CD4-positive, alpha-beta T cell (primary cell): ENCODE data around the gene DEFB127. TPM values are rescaled to one million over a fixed set of nuclear protein-coding genes. Genes with fewer than 3 reads are reported as not detected.
"Not testable (repeated sequence)": the region's sequence is repeated elsewhere in the genome, so short reads cannot be mapped to it uniquely, and the experiment has no call there.

Experiments used
- ATAC-seq: fragments of 200-7000 bp; cut with Tn5 transposase; one replicate; pipeline ENCODE4 v1.10.0; 2022; ENCODE audit warnings: mild to moderate bottlenecking; ENCODE audit not compliant: poor library complexity
- CTCF ChIA-PET: fragments of 350-600 bp; sonication (Branson Sonifier 250); formaldehyde crosslinking; loops from one replicate; lab custom pipeline; 2021; ENCODE audit warnings: antibody characterized with exemption, inconsistent platforms; lab: Charles Lee
- POLR2A ChIA-PET: fragments of 350-600 bp; sonication (Branson Sonifier 250); formaldehyde crosslinking; loops from one replicate; lab custom pipeline; 2021; ENCODE audit warnings: antibody characterized with exemption, inconsistent platforms; lab: Charles Lee
- DNase-seq, 14 experiments: peaks; one replicate each; pipeline ENCODE4 v3.0.0-alpha.2; 2013 to 2020; ENCODE audit warnings: mixed read lengths in 2 of 14
- H3K27ac ChIP-seq, 2 donors: one replicate each; pipeline versions ENCODE4 v1.5.1 to v1.7.0; 2013; ENCODE audit warnings: low read length in 2 of 2, low read depth in 1 of 2, mild to moderate bottlenecking in 1 of 2
- H3K27me3 ChIP-seq, 2 experiments: 1 replicate in 1 of 2; 2 replicates in 1 of 2; pipeline versions ENCODE4 v1.6.1 to v1.7.0; 2013; ENCODE audit warnings: low read length in 2 of 2, control low read depth in 1 of 2, mild to moderate bottlenecking in 1 of 2, moderate library complexity in 1 of 2; ENCODE audit not compliant: insufficient read depth in 2 of 2, control insufficient read depth in 1 of 2
- H3K36me3 ChIP-seq: one replicate; pipeline ENCODE4 v1.6.1; 2013; ENCODE audit warnings: low read length, control low read depth; ENCODE audit not compliant: insufficient read depth
- H3K4me1 ChIP-seq: one replicate; pipeline ENCODE4 v1.6.1; 2013; ENCODE audit warnings: low read length, control low read depth; ENCODE audit not compliant: insufficient read depth
- H3K4me3 ChIP-seq: one replicate; pipeline ENCODE4 v1.5.1; 2013; ENCODE audit warnings: mild to moderate bottlenecking, low read length, moderate library complexity
- H3K9me3 ChIP-seq, 2 experiments: 1 replicate in 1 of 2; 2 replicates in 1 of 2; pipeline versions ENCODE4 v1.6.1 to v1.7.0; 2013; ENCODE audit warnings: low read length in 2 of 2, mild to moderate bottlenecking in 2 of 2, control low read depth in 1 of 2, moderate library complexity in 1 of 2; ENCODE audit not compliant: control insufficient read depth in 1 of 2, insufficient read depth in 1 of 2
- H3K27ac Mint-ChIP-seq: one replicate; pipeline ENCODE4 v1.8.0; 2020; ENCODE audit warnings: mixed read lengths
- H3K27me3 Mint-ChIP-seq: one replicate; pipeline ENCODE4 v1.8.0; 2021; ENCODE audit warnings: mixed read lengths
- H3K36me3 Mint-ChIP-seq: one replicate; pipeline ENCODE4 v1.8.0; 2021; ENCODE audit warnings: low read depth, mixed read lengths
- H3K4me1 Mint-ChIP-seq: one replicate; pipeline ENCODE4 v1.8.0; 2021; ENCODE audit warnings: low read depth, mixed read lengths
- H3K4me3 Mint-ChIP-seq: one replicate; pipeline ENCODE4 v1.8.0; 2020; ENCODE audit warnings: mild to moderate bottlenecking, mixed read lengths
- H3K9me3 Mint-ChIP-seq: one replicate; pipeline ENCODE4 v1.8.0; 2020; ENCODE audit warnings: mixed read lengths
- CTCF ChIP-seq: fragments of 200-600 bp; IDR thresholded peaks from one replicate; pipeline ENCODE4 v1.8.0; 2022; ENCODE audit warnings: antibody characterized with exemption, mild to moderate bottlenecking
- intact Hi-C, 2 experiments: fragments of 100-400 bp; cut with DNase I in 1 of 2; cut with micrococcal nuclease in 1 of 2; formaldehyde crosslinking; loops; one replicate each; pipeline versions ENCODE4 v1.15.1 to v1.9.0; 2023 to 2025; cut with DNase I, micrococcal nuclease
- polyA plus RNA-seq, 2 donors: library from polyadenylated mRNA; unstranded; fragments of 120-200 nt; gene quantifications; one replicate each; pipeline ENCODE4 v1.2.1, GENCODE V29; 2013
- total RNA-seq, 174 experiments: library from RNA in 2 of 174; stranded (reverse) in 2 of 174; gene quantifications; one replicate each; pipeline ENCODE4 v1.2.3 and lab custom pipeline; 2021 to 2026

Gene DEFB127
- total RNA-seq: not detected
- polyA plus RNA-seq (2013, experiment 1 of 2): not detected
- not detected for polyA plus RNA-seq (2013, experiment 2 of 2)
- 0 to 0.18 (median 0) reads per million in 172 experiments for total RNA-seq (lab: John Stamatoyannopoulos, UW)

GRCh38 chr20:157154-157553 lies at the start of gene DEFB127:
TSS of gene DEFB127 (plus strand) at chr20:157454. CDS start at chr20:157545, 91 bp downstream.
- H3K4me3 ChIP-seq: no peak within 1 kb of the TSS
- no peak for DNase-seq
- no peak within 1 kb of the TSS for H3K27ac ChIP-seq
- POLR2A ChIA-PET: no interaction called here
- intact Hi-C loops: no loop called here
- H3K36me3 Mint-ChIP-seq: no peaks in the 10 kb centered on the region
- H3K9me3 Mint-ChIP-seq: no peaks in the 10 kb centered on the region
- H3K4me1 ChIP-seq: no peaks in the 10 kb centered on the region
- no peaks in the 10 kb centered on the region for H3K36me3 ChIP-seq
- no peak for ATAC-seq
- no peak within 1 kb of the TSS for H3K4me3 Mint-ChIP-seq
- H3K9me3 ChIP-seq: no peaks in the 10 kb centered on the region
- no peak for TF ChIP-seq CTCF
- no peaks in the 10 kb centered on the region for H3K4me1 Mint-ChIP-seq
- peaks cover 62% of the 10 kb centered on the region for H3K27me3 Mint-ChIP-seq
- peaks cover 5 to 24% of the 10 kb centered on the region in 2 experiments for H3K27me3 ChIP-seq
- CTCF ChIA-PET: no interaction called here
- no peak within 1 kb of the TSS for H3K27ac Mint-ChIP-seq

- H3K36me3 ChIP-seq: no peaks in the 10 kb centered on the region
These were observed 44.9 kb upstream of the DEFB127 start for GRCh38 chr20:112396-112795.

GRCh38 chr20:117518-117917 lies 39.7 kb upstream of the DEFB127 start:
- ATAC-seq (no peak), DNase-seq (no peak)
- H3K4me3 ChIP-seq: no peak overlapping the region
- H3K27ac ChIP-seq: no peak overlapping the region
- H3K4me3 Mint-ChIP-seq: no peak overlapping the region
- intact Hi-C loops: no loop called here
- H3K36me3 Mint-ChIP-seq: no peaks in the 10 kb centered on the region
- ChIA-PET POLR2A (no interaction called here), CTCF (no interaction called here)
- H3K9me3 Mint-ChIP-seq: peaks cover 8% of the 10 kb centered on the region
- H3K4me1 Mint-ChIP-seq: no peaks in the 10 kb centered on the region
- H3K9me3 ChIP-seq: peaks cover 14 to 17% of the 10 kb centered on the region in 2 experiments
- no peak for TF ChIP-seq CTCF
- peaks cover 68% of the 10 kb centered on the region for H3K27me3 Mint-ChIP-seq
- H3K36me3 ChIP-seq: no peaks in the 10 kb centered on the region
- H3K4me1 ChIP-seq: no peaks in the 10 kb centered on the region
- no peak overlapping the region for H3K27ac Mint-ChIP-seq
- H3K27me3 ChIP-seq: peaks cover 26 to 55% of the 10 kb centered on the region in 2 experiments

More at GRCh38 chr20:112396-112795, 44.9 kb upstream of the DEFB127 start:
- Mint-ChIP-seq H3K4me3 (no peak overlapping the region), H3K27me3 (peaks cover 36% of the 10 kb centered on the region), H3K9me3 (peaks cover 3% of the 10 kb centered on the region), H3K27ac (no peak overlapping the region), H3K4me1 (no peaks in the 10 kb centered on the region), H3K36me3 (no peaks in the 10 kb centered on the region)
- H3K4me1 ChIP-seq: no peaks in the 10 kb centered on the region
- intact Hi-C loops: no loop called here
- peaks cover 8 to 17% of the 10 kb centered on the region in 2 experiments for H3K9me3 ChIP-seq
- ATAC-seq (no peak), DNase-seq (no peak)
- no peak for TF ChIP-seq CTCF
- CTCF ChIA-PET: no interaction called here
- no peak overlapping the region for H3K27ac ChIP-seq
- peaks cover 21 to 40% of the 10 kb centered on the region in 2 experiments for H3K27me3 ChIP-seq
- POLR2A ChIA-PET: no interaction called here
- H3K4me3 ChIP-seq: no peak overlapping the region

- DNase-seq, H3K4me3 Mint-ChIP-seq, H3K27me3 ChIP-seq, H3K4me3 ChIP-seq, H3K27ac Mint-ChIP-seq, H3K9me3 Mint-ChIP-seq, H3K36me3 ChIP-seq, intact Hi-C loops, ATAC-seq, H3K27ac ChIP-seq, H3K4me1 ChIP-seq, H3K4me1 Mint-ChIP-seq, H3K9me3 ChIP-seq, H3K36me3 Mint-ChIP-seq, CTCF ChIA-PET, POLR2A ChIA-PET: not testable (repeated sequence)
- peaks cover 36% of the 10 kb centered on the region for H3K27me3 Mint-ChIP-seq
These were observed 27.4 kb upstream of the DEFB127 start for GRCh38 chr20:129786-130323.
